ENCODE data around the gene NFKBIA.
"Not testable (repeated sequence)": the region's sequence is repeated elsewhere in the genome, so short reads cannot be mapped to it uniquely, and the experiment has no call there.

The NFKBIA gene

GRCh38 chr14:35410858-35411257, 6.3 kb upstream of the NFKBIA start:
- in situ Hi-C loops (cut with HindIII; ENCODE audit: low sequenced_read_pairs): loop anchor here (5.0 kb wide), 1 partner anchor 94 kb away; no protein-coding TSS in a partner anchor

GRCh38 chr14:35409595-35409994, 5.0 kb upstream of the NFKBIA start:
- in situ Hi-C loops (cut with HindIII; ENCODE audit: low sequenced_read_pairs): loop anchor here (5.0 to 10.0 kb wide), 3 partner anchors 57 to 262 kb away; no protein-coding TSS in a partner anchor

- in situ Hi-C loops (cut with HindIII; ENCODE audit: low sequenced_read_pairs): loop anchor here (5.0 to 10.0 kb wide), 3 partner anchors 56 to 261 kb away; no protein-coding TSS in a partner anchor
Measured at GRCh38 chr14:35408026-35408425, 3.5 kb upstream of the NFKBIA start.

GRCh38 chr14:35407306-35407630, 2.7 kb upstream of the NFKBIA start:
- in situ Hi-C loops (cut with HindIII; ENCODE audit: low sequenced_read_pairs): loop anchor here (5.0 to 10.0 kb wide), 3 partner anchors 55 to 260 kb away; no protein-coding TSS in a partner anchor

- in situ Hi-C loops (cut with HindIII; ENCODE audit: low sequenced_read_pairs): loop anchor here (5.0 to 10.0 kb wide), 3 partner anchors 54 to 259 kb away; no protein-coding TSS in a partner anchor
Measured at GRCh38 chr14:35406506-35407305, 2.2 kb upstream of the NFKBIA start.

- in situ Hi-C loops (cut with HindIII; ENCODE audit: low sequenced_read_pairs): loop anchor here (5.0 to 10.0 kb wide), 3 partner anchors 54 to 259 kb away; no protein-coding TSS in a partner anchor
Measured at GRCh38 chr14:35406090-35406489, 1.5 kb upstream of the NFKBIA start.

GRCh38 chr14:35405304-35405996, 901 bp upstream of the NFKBIA start:
- in situ Hi-C loops (cut with HindIII; ENCODE audit: low sequenced_read_pairs): loop anchor here (5.0 to 10.0 kb wide), 3 partner anchors 53 to 258 kb away; no protein-coding TSS in a partner anchor

GRCh38 chr14:35403603-35404448, 723 bp downstream of the NFKBIA start:
- in situ Hi-C loops (cut with HindIII; ENCODE audit: low sequenced_read_pairs): loop anchor here (10.0 kb wide), 1 partner anchor 179 kb away; no protein-coding TSS in a partner anchor

- in situ Hi-C loops (cut with HindIII; ENCODE audit: low sequenced_read_pairs): loop anchor here (10.0 kb wide), 1 partner anchor 178 kb away; no protein-coding TSS in a partner anchor
Measured at GRCh38 chr14:35403114-35403602, 1.4 kb downstream of the NFKBIA start.

- in situ Hi-C loops (cut with HindIII; ENCODE audit: low sequenced_read_pairs): loop anchor here (10.0 kb wide), 1 partner anchor 178 kb away; no protein-coding TSS in a partner anchor
Measured at GRCh38 chr14:35402323-35403113, 2.0 kb downstream of the NFKBIA start.

- in situ Hi-C loops (cut with HindIII; ENCODE audit: low sequenced_read_pairs): loop anchor here (10.0 kb wide), 1 partner anchor 177 kb away; no protein-coding TSS in a partner anchor
Measured at GRCh38 chr14:35401422-35402265, 2.9 kb downstream of the NFKBIA start.

- in situ Hi-C loops (cut with HindIII; ENCODE audit: low sequenced_read_pairs): loop anchor here (10.0 kb wide), 1 partner anchor 176 kb away; no protein-coding TSS in a partner anchor
Measured at GRCh38 chr14:35400648-35401421, 3.7 kb downstream of the NFKBIA start.

- in situ Hi-C loops (cut with HindIII; ENCODE audit: low sequenced_read_pairs): no loop called here
Measured at GRCh38 chr14:35399083-35399937, 5.2 kb downstream of the NFKBIA start.

- in situ Hi-C loops (cut with HindIII; ENCODE audit: low sequenced_read_pairs): no loop called here
Measured at GRCh38 chr14:35398071-35398584, 6.4 kb downstream of the NFKBIA start.

- in situ Hi-C loops (cut with HindIII; ENCODE audit: low sequenced_read_pairs): not testable (repeated sequence)
Measured at GRCh38 chr14:35396610-35397009, 7.9 kb downstream of the NFKBIA start.

- in situ Hi-C loops (cut with HindIII; ENCODE audit: low sequenced_read_pairs): no loop called here
Measured at GRCh38 chr14:35395283-35395682, 9.3 kb downstream of the NFKBIA start.
